Nephron (organoid): Measurements from ENCODE around the gene OTOP3.
"Not testable (repeated sequence)": the region's sequence is repeated elsewhere in the genome, so short reads cannot be mapped to it uniquely, and the experiment has no call there.

Source experiments
- H3K27ac Mint-ChIP-seq, 3 experiments: 2 replicates each; pipeline ENCODE4 v1.8.0; 2020; ENCODE audit warnings: mixed read lengths in 3 of 3, mild to moderate bottlenecking in 2 of 3, moderate library complexity in 1 of 3
- H3K27me3 Mint-ChIP-seq: 2 replicates; pipeline ENCODE4 v1.8.0; 2021; ENCODE audit warnings: low read depth, mild to moderate bottlenecking, moderate library complexity, mixed read lengths
- H3K36me3 Mint-ChIP-seq: 2 replicates; pipeline ENCODE4 v1.8.0; 2020; ENCODE audit warnings: low read depth, mixed read lengths
- H3K4me1 Mint-ChIP-seq: 2 replicates; pipeline ENCODE4 v1.8.0; 2020; ENCODE audit warnings: mixed read lengths
- H3K4me3 Mint-ChIP-seq, 3 experiments: 2 replicates each; pipeline ENCODE4 v1.8.0; 2020; ENCODE audit warnings: mild to moderate bottlenecking in 3 of 3, mixed read lengths in 3 of 3, moderate library complexity in 2 of 3
- H3K9me3 Mint-ChIP-seq: 2 replicates; pipeline ENCODE4 v1.8.0; 2020; ENCODE audit warnings: mixed read lengths
- CTCF ChIP-seq, 3 experiments: fragments of 200-600 bp; sonication (generic); IDR thresholded peaks; one replicate each; pipeline ENCODE4 v1.5.0; 2021; ENCODE audit warnings: antibody characterized with exemption in 3 of 3; ENCODE audit not compliant: unreplicated experiment in 3 of 3

OTOP3 gene

GRCh38 chr17:74903034-74903433, 32.7 kb upstream of the OTOP3 start:
- Mint-ChIP-seq H3K4me3 (no peak overlapping the region), H3K27ac (no peak overlapping the region), H3K9me3 (no peaks in the 10 kb centered on the region), H3K4me1 (no peaks in the 10 kb centered on the region), H3K36me3 (no peaks in the 10 kb centered on the region), H3K27me3 (peaks cover 51% of the 10 kb centered on the region)
- TF ChIP-seq CTCF (IDR thresholded peaks at IDR 0.05; ENCODE audit: unreplicated experiment in 3 of 3), result no peak

- H3K27me3 Mint-ChIP-seq, result peaks cover 50% of the 10 kb centered on the region
- H3K27ac Mint-ChIP-seq, result no peak overlapping the region
- no peaks in the 10 kb centered on the region for H3K36me3 Mint-ChIP-seq
- no peaks in the 10 kb centered on the region for H3K4me1 Mint-ChIP-seq
- H3K9me3 Mint-ChIP-seq, result no peaks in the 10 kb centered on the region
- no peak overlapping the region for H3K4me3 Mint-ChIP-seq
- TF ChIP-seq CTCF (IDR thresholded peaks at IDR 0.05; ENCODE audit: unreplicated experiment in 3 of 3), result no peak
Measured at GRCh38 chr17:74903671-74904070, 32.0 kb upstream of the OTOP3 start.

- Mint-ChIP-seq H3K27ac (no peak overlapping the region), H3K27me3 (peaks cover 54% of the 10 kb centered on the region), H3K36me3 (no peaks in the 10 kb centered on the region), H3K4me3 (no peak overlapping the region), H3K4me1 (no peaks in the 10 kb centered on the region), H3K9me3 (no peaks in the 10 kb centered on the region)
- no peak for TF ChIP-seq CTCF (IDR thresholded peaks at IDR 0.05; ENCODE audit: unreplicated experiment in 3 of 3)
Measured at GRCh38 chr17:74904687-74905409, 30.9 kb upstream of the OTOP3 start.

GRCh38 chr17:74906214-74906793, 29.4 kb upstream of the OTOP3 start:
- not testable (repeated sequence) for H3K4me3 Mint-ChIP-seq, H3K27ac Mint-ChIP-seq, H3K9me3 Mint-ChIP-seq, H3K36me3 Mint-ChIP-seq, H3K4me1 Mint-ChIP-seq
- peaks cover 52% of the 10 kb centered on the region for H3K27me3 Mint-ChIP-seq

GRCh38 chr17:74907012-74907411, 28.7 kb upstream of the OTOP3 start:
- no peaks in the 10 kb centered on the region for H3K36me3 Mint-ChIP-seq
- H3K4me1 Mint-ChIP-seq, result no peaks in the 10 kb centered on the region

GRCh38 chr17:74909097-74909496, 26.6 kb upstream of the OTOP3 start:
- not testable (repeated sequence) for H3K9me3 Mint-ChIP-seq, H3K27ac Mint-ChIP-seq, H3K4me1 Mint-ChIP-seq

More at GRCh38 chr17:74907012-74907411, 28.7 kb upstream of the OTOP3 start:
- no peaks in the 10 kb centered on the region for H3K9me3 Mint-ChIP-seq
- TF ChIP-seq CTCF (IDR thresholded peaks at IDR 0.05; ENCODE audit: unreplicated experiment in 3 of 3), result no peak
- no peak overlapping the region for H3K4me3 Mint-ChIP-seq
- H3K27ac Mint-ChIP-seq, result no peak overlapping the region
- H3K27me3 Mint-ChIP-seq, result peaks cover 50% of the 10 kb centered on the region

GRCh38 chr17:74911423-74911822, 24.3 kb upstream of the OTOP3 start:
- not testable (repeated sequence) for H3K36me3 Mint-ChIP-seq, H3K4me3 Mint-ChIP-seq, H3K4me1 Mint-ChIP-seq, H3K27ac Mint-ChIP-seq, H3K9me3 Mint-ChIP-seq
- peaks cover 47% of the 10 kb centered on the region for H3K27me3 Mint-ChIP-seq

More at GRCh38 chr17:74909097-74909496, 26.6 kb upstream of the OTOP3 start:
- not testable (repeated sequence) for H3K36me3 Mint-ChIP-seq, H3K4me3 Mint-ChIP-seq
- H3K27me3 Mint-ChIP-seq, result peaks cover 48% of the 10 kb centered on the region
